ENCODE measurements around the gene ZFP1.
"Not testable (repeated sequence)": the region's sequence is repeated elsewhere in the genome, so short reads cannot be mapped to it uniquely, and the experiment has no call there.

ZFP1 gene

GRCh38 chr16:75204905-75205304 lies 56.6 kb downstream of the ZFP1 start:
- DNase-seq (ENCODE audit: low read depth) = not testable (repeated sequence)

DNA sequence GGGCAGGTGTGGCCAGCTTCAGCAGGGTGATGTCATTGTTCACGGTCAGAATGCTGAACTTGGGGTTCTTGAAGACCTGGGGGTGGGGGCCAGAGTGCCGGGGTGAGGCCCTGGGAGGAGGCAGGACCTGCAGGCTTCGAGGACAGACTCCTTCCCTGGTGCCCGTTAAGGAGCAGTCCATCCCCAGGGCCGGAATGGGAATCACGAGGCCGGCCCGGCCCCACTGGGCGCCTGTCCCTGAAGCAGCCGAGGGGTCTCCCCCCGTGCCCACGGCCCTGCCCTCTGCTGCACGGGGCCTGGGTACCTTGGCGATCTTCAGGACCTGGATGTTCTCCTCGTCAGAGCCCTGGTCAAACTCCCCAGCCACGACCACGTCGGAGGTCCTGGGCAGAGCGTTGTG lies 57.1 kb downstream of the ZFP1 start:
- not testable (repeated sequence) for DNase-seq (ENCODE audit: low read depth)

DNA sequence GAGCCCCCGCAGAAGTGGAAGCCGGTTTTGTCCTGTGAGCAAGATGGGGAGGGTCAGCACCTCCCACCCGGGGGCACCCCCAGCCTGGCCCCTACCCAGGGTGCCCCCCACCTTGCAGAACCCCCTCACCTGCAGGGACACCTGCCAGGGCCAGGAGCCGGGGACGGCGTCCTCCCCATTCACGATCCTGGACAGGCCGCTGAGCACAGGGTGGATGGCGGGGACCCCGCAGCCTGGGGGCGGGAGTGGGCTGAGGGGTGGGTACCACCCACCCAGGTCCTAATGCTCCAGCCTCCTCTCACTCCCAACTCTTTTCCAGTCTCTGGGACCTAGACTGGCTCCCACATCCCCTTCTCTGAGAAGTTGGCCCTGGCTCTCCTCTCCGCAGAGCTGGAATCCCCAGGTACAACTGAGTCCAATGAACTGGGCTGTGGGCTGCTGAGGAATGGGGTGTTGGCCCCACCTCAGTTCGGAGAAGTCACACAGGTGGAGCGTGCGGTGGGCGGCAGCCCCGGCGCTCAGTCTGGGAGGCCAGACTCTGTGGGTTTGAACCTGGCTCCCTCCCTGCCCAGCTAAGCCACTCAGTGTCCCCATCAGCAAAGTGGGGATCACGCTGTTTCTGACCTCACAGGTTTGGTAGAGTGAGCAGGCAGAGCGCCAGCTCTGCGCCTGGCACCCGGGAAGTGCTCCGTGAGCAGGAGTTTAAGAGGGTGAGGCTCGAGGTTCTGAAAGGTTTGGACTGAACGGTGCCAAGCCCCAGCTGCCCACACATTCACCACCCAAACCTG lies 57.8 kb downstream of the ZFP1 start:
- DNase-seq (ENCODE audit: low read depth) = not testable (repeated sequence)

DNA sequence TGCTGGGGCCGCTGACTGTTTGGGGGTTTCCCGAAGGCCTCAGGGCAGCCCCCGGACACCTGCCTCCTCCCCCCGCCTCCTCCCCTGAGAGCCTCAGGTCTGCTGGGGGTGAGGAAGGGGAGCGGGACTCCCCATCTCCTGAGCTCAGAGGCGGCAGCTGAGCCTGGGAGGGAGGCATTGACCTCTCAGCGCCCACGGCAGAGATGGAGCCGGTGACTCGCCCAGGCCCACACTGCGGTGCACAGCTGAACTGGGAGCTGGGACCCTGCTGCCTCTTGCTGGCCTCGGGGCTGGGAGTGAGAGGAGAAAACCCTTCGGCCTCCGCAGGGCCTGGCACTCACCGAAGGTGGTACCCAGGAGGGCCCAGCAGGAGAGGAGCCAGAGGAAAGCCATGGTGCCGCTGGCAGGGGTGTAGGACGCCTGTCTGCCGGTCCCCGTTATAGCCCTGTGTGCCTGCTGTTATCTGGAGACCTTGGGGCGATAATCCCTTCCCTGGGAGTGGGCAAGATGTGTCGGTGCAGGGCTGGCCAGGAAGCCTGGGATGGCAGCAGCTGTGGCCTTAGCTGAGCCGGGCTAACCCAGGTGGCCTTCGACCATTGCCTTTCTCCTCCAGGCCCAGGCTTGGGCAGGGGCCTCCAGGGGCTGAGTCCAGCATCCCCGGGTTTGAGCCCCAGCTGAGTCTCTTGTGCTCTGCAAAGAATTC lies 58.6 kb downstream of the ZFP1 start, which contains the start of gene CTRB2:
Gene CTRB2 (minus strand): TSS at position 413 of the 703 bp plus-strand sequence. CDS start 20 bp downstream, at position 393.
- no peak for DNase-seq (ENCODE audit: low read depth)

- DNase-seq (ENCODE audit: low read depth) = no peak
Measured at GRCh38 chr16:75207831-75208230, 59.5 kb downstream of the ZFP1 start.

GRCh38 chr16:75208242-75208825 lies 60.0 kb downstream of the ZFP1 start:
- no peak for DNase-seq (ENCODE audit: low read depth)

DNA sequence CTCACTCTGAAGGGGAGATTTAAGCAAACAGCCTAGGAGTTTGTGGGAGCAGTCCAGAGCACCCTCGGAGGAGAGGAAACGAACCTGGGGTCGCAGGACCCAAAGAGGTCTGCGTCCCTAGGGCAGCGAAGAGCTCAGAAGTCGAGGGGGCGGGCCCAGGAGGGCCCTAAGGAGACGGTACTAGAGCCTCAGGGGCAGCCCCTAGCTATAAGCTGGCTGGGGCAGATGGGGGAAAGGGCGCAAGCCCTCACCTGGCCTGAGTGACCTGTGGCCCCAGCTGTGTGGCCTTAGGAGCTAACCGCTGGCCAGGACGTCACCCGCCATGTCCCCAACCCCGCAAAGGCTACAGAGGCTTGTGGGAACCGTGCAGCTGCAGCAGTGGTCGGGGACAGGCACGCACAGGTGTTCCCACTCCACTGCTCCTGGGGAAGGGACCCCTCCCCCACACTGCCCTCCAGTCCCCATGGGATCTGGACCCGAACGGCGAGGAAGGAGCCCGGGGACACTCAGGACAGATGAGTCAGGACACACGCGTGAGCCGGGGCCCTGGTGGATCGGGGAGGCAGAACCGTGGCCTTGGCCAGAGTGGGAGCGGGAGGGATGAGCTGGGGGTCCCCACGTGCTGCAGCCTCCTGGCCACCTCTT lies 60.7 kb downstream of the ZFP1 start:
- DNase-seq (ENCODE audit: low read depth) = no peak

GRCh38 chr16:75209514-75209913 lies 61.2 kb downstream of the ZFP1 start:
- DNase-seq (ENCODE audit: low read depth) = not testable (repeated sequence)

DNA sequence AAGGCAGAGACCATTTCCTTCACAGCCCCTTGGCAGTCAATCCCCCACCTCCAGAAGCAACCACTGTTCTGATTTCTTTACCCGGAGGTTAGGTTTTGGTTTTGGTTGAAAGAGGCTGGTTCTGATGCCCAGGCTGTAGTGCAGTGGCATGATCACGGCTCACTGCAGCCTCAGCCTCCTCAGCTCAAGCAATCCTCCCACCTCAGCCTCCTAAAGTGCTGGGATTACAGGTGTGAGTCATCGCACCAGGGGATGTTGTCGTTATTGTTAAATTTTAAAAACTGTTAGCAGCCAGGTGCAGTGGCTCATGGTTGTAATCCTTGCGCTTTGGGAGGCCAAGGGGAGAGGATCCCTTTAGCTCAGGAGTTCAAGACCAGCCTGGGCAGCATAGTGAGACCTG lies 61.6 kb downstream of the ZFP1 start:
- DNase-seq (ENCODE audit: low read depth) = no peak

GRCh38 chr16:75211286-75211685 lies 63.0 kb downstream of the ZFP1 start:
- not testable (repeated sequence) for DNase-seq (ENCODE audit: low read depth)

GRCh38 chr16:75216127-75216526 lies 67.8 kb downstream of the ZFP1 start:
- DNase-seq (ENCODE audit: low read depth) = no peak

- no peak for DNase-seq (ENCODE audit: low read depth)
Measured at GRCh38 chr16:75216576-75216975, 68.3 kb downstream of the ZFP1 start.

GRCh38 chr16:75217389-75217851 lies 69.1 kb downstream of the ZFP1 start:
- no peak for DNase-seq (ENCODE audit: low read depth)

- DNase-seq (ENCODE audit: low read depth) = no peak
Measured at GRCh38 chr16:75218256-75219076, 70.1 kb downstream of the ZFP1 start, which contains the start of gene CTRB1. TSS of gene CTRB1 (plus strand) at chr16:75218988. CDS start at chr16:75219008, 20 bp downstream.

DNA sequence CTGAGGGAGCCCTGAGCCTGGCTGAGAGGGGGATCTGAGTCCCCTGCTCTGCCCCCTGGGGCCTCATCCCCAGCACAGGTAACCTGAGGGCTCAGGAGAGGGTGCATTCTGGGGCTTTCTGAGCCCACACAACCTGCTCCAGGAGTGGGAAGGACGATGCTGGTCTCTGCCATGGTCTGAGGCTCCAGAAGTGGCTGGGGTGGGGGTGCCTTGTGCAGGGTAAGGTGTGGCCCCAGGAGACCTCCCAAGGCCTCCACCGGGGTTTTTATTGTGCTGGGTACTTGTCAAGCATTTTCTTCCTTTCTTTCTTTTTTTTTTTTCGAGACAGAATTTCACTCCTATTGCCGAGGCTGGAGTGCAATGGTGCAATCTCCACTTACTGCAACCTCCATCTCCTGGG lies 70.8 kb downstream of the ZFP1 start:
- DNase-seq (ENCODE audit: low read depth) = no peak

DNA sequence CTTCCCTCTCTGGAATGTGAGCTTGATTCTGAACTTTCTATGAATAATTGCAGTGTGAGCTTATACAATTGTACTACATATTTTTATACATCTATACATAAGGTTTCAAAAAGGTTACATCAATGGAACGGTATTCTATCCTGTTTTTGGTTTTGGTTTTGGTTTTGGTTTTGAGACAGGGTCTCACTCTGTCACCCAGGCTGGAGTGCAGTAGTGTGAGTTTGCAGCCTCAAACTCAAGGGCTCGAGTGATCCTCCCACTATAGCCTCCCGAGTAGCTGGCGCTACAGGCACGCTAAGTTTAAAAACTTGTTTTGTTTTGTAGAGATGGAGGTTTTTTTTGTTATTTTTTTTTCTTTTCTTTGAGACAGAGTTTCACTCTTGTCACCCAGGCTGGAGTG lies 71.5 kb downstream of the ZFP1 start:
- DNase-seq (ENCODE audit: low read depth) = no peak
